ENCODE measurements around the gene SAPCD1.

Gene SAPCD1

DNA sequence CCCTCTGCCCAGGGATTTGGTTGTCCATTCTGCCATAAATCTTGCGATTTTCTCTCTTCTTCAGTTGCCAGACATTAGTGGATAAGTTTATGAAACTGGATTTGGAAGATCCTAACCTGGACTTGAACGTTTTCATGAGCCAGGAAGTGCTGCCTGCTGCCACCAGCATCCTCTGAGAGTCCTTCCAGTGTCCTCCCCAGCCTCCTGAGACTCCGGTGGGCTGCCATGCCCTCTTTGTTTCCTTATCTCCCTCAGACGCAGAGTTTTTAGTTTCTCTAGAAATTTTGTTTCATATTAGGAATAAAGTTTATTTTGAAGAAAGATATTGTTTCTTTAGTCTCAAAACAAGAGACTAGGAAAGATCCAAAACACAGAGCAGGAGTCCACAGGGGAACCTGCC is at the start of gene SAPCD1:
Gene SAPCD1 (plus strand): TSS at position 301 of the 400 bp plus-strand sequence. CDS start 399 bp downstream, outside the sequence.
- DNase-seq (ENCODE audit: extremely low read depth in 1 of 2, low read depth in 1 of 2): no peak

DNA sequence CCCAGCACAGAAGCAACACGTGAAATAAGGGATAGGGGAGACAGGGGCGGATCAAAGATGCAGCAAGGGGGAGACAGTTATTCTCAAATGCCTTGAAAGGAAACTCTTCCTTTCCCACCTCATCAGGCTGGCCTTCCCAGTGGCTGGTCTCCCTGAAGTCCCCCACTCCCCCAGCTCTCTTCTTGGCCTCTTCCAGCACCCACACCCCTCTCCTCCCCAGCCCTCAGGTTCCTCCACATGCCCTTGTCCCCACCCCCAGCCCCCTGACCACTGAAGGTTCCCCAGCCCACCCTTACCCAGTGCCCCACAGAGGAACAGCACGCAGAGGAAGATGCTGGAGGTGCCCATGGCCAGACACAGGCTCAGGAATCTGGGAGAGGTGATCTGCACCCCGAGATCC is 49.0 kb upstream of the SAPCD1 start:
- DNase-seq (ENCODE audit: extremely low read depth in 1 of 2, low read depth in 1 of 2): no peak

DNA sequence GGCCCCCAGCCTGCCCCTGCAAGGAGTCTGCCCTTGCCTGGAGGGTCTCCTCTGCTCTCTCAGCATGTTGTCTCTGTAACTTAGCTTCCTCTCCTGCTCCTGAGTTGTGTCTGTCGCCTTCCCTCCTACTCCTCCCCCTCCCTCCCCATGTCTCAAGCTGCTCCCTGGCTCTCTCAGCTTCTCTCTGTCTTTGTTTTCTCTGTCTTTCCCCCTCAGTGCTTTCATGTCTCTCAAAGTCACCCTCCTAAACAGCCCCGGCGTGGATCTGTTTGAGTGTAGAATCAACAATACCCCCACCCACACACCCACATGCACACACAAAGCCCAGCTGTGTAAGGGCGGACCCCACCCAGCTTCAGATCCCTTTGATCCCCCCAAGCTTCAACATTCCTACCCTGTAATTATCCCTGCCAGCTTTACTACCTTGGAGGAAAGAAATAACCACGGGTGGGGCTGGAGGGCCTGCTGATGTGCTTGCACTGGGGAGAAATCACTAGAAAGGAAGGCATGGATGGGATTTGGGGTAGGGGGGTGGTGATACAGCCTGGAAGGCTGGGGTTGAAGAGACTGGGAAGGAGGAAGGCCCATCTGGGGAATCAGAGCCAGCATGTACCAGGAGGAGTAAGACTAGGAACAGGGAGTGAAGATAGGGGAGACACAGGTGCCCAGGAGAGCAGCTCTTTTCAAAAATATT is 48.3 kb upstream of the SAPCD1 start:
- no peak for DNase-seq (ENCODE audit: extremely low read depth in 1 of 2, low read depth in 1 of 2)

DNA sequence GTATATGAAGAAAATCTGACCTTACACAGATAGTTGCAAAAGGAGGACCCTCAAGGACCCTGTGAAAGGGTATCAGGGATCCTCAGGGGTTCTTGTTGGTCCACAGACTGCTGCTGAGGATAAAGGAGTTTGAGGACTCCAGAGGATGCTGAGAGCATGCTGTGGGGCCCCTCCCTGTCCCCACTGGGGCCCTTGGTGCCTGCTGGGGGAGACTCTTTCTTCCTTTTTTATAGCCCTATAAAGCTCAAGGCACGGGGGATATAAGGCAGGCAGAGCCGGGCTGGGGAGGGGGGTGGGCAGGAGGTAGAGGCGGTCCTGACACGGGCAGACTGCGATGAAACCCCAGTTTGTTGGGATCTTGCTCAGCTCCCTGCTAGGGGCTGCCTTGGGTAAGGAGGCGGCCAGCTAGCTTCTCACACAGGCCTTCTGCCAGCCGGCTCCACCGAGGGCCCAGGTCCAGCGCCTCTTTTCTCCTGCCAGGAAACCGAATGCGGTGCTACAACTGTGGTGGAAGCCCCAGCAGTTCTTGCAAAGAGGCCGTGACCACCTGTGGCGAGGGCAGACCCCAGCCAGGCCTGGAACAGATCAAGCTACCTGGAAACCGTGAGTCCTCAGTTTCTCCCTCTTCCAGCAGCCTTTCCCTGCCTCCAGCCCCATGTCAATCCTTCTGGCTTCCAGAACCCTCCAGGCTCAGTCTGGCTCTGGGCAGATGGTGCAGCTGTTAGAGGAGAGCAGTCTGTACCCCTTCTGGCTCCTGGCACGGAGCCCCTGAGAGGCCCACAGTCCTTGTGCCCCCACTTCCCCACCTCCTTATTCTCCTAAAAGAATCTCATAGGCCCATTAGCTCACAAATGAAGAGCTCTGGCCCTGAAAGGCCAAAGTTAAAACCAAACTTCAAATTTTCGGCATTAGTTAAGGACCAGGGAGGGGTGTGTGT is 47.2 kb upstream of the SAPCD1 start, which contains the start of gene LY6G6D:
Gene LY6G6D (plus strand): TSS at position 327 of the 937 bp plus-strand sequence. CDS start 8 bp downstream, at position 335.
- DNase-seq (ENCODE audit: extremely low read depth in 1 of 2, low read depth in 1 of 2): no peak

DNA sequence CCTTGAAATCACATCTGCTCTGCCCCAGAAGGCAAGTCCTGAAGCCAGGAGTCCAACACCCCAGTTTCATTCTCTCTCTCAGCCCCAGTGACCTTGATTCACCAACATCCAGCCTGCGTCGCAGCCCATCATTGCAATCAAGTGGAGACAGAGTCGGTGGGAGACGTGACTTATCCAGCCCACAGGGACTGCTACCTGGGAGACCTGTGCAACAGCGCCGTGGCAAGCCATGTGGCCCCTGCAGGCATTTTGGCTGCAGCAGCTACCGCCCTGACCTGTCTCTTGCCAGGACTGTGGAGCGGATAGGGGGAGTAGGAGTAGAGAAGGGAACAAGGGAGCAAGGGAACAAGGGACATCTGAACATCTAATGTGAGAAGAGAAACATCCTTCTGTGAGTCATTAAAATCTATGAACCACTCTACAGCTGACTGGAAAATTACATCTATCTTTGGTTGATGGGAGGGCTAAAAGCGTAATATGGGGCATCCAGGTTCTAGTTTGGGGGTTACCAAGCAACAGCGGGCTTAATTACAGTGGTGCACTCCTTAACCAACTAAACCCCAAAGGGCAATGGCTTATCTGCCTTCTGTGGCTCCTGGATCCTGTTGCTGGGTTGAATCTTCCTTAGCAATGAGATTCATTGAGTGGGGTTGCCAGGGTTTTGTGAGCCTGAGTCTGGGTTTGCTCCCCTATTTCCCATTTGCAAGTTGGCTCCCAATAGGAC is 44.8 kb upstream of the SAPCD1 start:
- DNase-seq (ENCODE audit: extremely low read depth in 1 of 2, low read depth in 1 of 2): no peak

DNA sequence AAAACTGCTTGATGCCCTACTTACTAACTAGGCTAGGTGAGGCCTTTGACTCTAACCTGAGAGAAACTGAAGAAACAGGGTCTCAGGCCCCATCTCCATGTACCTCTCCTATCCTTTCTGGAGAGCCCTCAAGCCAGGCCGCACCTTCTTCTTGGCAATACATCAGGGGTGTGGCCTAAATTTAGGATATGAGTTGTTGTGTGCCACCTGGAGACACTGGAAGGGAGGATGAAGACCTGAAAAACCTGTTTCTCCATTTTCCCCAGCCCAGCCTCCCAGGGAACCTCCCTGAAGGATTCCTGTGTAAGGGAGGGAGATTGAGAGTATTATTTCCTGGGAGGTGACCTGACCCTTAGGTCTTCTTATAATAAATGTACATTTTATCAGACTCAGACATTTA is 44.2 kb upstream of the SAPCD1 start:
- no peak for DNase-seq (ENCODE audit: extremely low read depth in 1 of 2, low read depth in 1 of 2)

DNA sequence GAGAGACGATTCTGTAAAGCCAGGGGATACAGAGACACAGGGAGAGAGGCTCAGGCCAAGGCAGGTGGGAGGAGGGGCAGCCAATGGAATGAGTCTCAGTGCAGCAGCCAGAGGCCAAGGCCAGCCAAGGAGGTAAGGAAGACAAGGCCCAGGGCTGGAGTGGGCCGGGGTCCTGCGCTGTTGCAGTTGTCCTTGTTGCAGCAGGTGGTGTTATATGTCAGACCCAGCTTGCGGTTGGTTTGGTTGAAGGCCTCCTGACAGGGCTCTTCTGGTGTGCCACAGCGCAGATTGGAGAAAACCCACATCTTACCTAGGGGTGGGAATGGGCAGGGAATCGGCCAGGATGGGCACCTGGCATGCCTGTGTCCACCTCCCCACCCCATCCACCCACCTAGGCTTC is 43.5 kb upstream of the SAPCD1 start:
- DNase-seq (ENCODE audit: extremely low read depth in 1 of 2, low read depth in 1 of 2): no peak

DNA sequence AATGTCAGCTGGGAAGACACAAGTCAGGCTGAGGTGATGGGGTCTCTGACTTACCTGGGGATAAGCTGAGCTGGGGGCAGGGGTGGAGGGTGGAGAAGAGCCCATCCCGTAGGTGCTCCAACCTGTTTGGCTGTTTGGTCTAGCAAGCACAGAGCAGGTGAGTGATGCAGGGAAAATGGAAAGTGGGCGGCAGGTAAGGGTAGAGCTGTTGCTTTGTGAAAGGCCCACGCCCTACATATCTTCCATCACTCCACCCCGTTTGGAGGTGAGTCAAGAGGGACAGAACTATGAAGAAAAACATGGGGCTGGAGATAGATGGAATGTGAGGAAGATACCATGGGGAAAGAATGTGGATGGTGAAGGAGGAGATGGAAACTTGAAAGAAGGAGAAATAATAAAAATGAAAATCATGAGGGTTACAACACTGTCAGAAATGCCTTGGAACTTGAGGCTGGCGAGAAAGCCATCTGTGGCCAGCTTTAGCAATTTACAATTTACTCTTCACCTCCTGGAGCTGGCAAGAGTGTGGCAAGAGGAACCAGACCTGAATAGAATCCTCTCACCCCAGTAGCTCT is 42.2 kb upstream of the SAPCD1 start:
- no peak for DNase-seq (ENCODE audit: extremely low read depth in 1 of 2, low read depth in 1 of 2)

DNA sequence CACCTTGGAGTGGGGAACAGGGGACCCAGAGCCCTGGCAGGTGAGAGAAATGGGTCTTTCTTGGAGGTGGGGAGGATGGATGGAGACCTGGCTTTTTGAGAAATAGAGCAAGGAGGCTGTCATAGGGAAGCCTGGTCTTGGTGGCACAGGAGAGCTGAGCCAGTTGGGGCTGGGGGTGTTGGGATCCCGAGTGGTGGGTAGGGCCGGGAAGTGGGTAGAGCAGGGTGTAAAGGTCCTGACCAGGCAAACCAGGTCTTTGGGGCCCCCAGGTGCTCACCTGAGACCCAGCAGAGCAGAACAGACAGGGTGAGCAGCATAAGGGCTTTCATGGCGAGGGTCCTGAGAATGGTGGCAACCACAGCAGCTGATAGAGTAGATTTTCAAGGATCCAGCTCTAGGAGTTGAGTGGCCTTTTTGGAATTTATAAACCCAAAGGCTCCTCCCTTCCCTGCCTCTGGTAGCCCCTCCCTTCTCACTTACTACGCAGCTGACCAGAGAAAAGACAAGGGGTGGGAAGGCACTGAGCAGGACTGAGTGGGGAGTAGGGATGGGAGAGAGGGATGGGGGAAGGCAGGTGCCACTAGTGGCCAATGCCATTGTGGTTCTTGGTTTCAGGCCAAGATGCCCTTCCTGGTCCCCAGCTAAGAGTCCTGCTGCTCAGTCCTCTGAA is 41.0 kb upstream of the SAPCD1 start, which contains the start of gene LY6G6C:
Gene LY6G6C (minus strand): TSS at position 396 of the 670 bp plus-strand sequence. CDS start 67 bp downstream, at position 329.
- no peak for DNase-seq (ENCODE audit: extremely low read depth in 1 of 2, low read depth in 1 of 2)

DNA sequence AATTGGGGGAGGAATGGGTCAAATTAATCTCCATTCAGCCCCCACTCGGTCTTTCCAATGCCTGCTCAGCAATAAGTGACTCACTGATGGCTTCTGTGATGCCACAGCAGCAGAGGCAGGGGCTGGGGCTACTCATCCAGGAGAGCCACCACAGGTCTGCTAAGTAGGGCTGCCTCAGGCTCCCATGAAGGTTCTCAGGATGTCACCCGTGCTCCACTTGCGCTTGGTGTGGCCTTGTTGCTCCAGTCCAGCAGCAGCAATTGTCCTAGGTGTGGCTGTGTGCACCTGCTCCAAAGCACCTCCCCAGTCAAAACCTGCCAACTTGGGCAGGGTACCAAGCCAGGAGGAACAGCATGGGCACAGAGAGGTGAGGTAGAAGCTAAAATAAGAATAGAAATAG is 40.3 kb upstream of the SAPCD1 start:
- no peak for DNase-seq (ENCODE audit: extremely low read depth in 1 of 2, low read depth in 1 of 2)

DNA sequence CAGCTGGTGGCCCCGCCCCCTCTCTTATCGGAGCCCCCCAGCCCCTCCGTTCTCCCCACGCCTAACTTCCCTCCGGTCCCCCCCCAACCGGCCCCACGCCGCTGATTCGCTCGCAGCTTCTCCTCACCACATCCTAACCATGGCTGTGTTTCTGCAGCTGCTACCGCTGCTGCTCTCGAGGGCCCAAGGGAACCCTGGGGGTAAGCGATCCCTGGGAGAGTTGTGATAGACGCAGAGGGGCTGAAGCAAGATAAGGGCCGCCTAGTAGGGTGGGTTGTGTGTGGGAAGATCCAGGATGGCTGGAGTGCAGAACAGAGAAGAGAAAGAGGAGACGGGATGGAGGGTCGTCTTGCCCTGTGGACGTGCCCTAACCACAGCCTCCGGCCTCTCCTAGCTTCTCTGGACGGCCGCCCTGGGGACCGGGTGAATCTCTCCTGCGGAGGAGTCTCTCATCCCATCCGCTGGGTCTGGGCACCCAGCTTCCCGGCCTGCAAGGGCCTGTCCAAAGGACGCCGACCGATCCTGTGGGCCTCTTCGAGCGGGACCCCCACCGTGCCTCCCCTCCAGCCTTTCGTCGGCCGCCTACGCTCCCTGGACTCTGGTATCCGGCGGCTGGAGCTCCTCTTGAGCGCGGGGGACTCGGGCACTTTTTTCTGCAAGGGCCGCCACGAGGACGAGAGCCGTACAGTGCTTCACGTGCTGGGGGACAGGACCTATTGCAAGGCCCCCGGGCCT is 39.0 kb upstream of the SAPCD1 start, which contains the start of gene MPIG6B:
Gene MPIG6B (plus strand): TSS at position 129 of the 735 bp plus-strand sequence. CDS start 11 bp downstream, at position 140.
- no peak for DNase-seq (ENCODE audit: extremely low read depth in 1 of 2, low read depth in 1 of 2)

DNA sequence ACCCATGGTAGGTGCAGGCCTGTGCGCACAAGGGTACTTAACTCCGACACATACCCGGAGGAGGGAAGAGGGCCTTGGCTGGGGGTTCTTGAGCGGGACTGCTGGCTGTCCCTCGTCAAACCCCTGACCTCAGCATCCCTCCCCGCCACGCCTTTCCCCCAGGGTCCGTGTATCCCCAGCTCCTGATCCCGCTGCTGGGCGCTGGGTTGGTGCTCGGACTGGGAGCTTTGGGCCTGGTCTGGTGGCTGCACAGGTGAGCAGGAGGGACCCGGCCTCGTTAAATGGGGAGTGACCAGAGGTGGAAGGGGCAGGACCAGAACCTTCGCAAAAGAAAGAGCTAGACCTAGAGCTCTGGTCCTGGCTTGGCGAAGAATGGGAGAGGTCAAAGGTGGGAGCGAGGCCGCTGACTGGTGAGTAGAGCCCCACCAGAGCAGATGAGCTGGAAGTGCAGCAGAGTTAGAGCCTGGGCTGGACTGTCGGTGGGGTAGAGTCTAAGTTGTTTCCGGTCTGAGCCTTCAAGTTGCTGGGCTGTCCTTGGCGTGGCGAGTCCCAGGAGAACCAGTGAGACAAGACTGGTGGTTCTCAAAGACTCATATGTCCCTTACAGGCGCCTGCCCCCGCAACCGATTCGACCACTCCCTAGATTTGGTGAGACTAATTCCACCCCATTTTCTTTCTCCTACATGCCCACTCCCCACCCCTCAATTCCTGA is 38.3 kb upstream of the SAPCD1 start:
- DNase-seq (ENCODE audit: extremely low read depth in 1 of 2, low read depth in 1 of 2): no peak

DNA sequence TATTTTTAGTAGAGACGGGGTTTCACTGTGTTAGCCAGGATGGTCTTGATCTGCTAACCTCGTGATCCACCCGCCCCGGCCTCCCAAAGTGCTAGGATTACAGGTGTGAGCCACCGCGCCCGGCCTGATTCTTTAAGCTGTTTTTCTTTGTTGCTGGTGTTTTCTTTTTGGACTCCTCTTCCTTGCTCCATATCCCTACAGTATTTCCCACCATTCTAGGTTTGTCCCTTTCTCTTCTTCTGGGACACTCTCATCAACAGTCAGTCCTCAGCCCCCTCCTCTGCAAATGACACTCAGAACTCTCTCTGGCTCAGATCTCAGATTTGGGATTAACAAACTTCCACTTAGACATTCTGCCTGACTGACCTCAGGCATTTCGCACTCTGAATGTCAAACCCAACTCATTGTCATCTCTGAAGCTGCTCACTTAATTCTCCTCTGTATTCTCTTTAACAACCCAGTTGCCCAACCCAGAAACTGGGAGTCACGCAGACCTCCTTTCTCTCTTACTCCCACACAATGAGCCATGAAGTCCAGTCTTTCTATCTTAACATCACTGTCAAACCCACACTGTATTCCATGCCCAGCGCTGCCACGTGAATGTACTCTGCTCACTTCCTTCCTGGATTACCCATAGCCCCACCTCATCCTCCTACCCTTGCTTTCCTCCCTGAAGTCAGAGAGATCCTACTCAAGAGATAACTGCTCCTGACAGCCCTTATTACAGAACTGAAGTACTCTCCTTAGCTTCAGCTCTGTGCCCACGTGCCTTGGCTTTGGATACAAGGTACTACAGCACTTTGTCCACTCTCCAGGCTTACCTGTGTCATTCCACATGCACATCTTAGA is 36.7 kb upstream of the SAPCD1 start:
- DNase-seq (ENCODE audit: extremely low read depth in 1 of 2, low read depth in 1 of 2): no peak

DNA sequence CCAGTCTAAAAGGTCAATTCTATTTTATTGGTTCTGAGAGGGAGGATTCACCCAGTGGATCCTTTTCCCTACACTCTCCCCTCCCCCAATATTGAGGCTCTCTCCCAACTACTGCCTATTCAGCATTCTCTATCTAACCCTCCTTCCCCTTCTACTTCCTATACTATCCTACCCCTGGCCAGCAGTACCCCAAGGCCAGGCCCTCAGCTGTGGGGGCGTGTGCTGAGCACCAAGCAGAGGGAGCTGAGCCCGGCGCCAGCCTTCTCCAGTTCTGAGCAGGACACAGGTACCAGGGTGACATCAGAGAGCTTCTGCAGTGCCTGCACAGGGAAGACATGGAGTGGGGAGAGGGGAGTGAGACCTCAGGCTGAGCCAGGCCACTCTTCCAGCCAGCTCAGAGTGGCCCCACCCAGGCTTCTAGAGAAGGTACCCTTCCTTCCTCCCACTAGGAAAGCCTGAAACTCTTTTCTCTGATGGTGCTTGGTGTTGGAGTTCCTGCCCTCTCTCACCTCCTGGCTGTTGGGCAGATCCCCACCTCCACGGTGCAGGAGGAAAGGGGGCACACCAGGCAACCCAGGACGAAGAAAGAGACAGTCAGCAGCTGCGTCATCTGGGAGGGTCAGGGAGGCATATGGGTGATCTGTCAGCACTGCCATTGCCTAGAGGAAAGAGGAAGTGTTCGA is 35.3 kb upstream of the SAPCD1 start:
- DNase-seq (ENCODE audit: extremely low read depth in 1 of 2, low read depth in 1 of 2): no peak

DNA sequence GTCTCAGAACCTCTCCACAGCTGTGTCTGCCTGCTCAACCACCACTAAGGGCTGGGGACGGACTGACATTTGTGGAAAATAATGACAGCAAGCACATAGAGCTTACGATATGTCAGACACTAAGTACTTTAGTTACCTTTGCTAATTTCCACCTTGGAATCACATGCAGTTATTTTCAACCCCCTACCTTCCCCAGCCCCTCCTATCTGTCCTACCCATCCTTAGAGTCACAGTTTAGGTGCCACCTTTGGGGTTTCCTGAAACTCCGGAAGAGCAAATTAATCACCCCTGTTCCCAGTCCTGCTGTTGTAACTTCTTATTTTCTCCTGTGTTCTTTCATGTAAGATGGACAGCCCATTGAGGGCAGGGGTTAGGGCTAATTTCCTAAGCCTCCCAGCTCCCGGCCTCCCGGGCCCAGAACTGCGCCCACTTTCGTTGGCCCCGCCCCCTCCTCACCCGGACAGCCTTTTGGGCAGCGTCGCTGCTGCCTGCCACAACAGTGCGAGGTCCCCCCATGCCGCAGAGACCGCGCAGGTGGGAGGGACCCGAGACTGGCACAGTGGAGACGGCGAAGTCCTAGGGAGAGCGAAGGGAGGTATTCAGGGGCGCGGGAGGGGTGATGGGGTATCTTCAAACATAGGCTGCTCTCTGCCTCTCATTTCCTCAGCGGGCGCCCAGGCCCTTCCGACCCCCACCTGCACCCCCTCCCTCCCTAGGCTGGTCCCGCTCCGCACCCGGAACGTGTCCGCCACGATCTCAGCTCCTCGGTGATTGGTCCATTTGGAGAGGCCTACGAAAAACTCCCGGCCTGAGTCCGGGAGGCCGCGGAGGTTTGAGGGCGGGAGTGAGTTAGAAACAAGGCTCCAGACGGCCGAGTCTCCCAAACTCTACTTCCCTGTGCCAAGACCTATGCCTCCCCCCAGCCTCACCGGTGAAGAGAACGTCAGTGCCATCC is 34.5 kb upstream of the SAPCD1 start:
- DNase-seq (ENCODE audit: extremely low read depth in 1 of 2, low read depth in 1 of 2): no peak
